A549 (cell line): ENCODE measurements around the gene CTBP1. TPM values are rescaled to one million over a fixed set of nuclear protein-coding genes. Genes with fewer than 3 reads are reported as not detected.
"Not testable (repeated sequence)": the region's sequence is repeated elsewhere in the genome, so short reads cannot be mapped to it uniquely, and the experiment has no call there.

ENCODE experiments used
- ATAC-seq, 2 experiments: fragments of 200-7000 bp in 1 of 2; fragments of >200 bp in 1 of 2; cut with Nextera tagmentation in 1 of 2; cut with Tn5 transposase in 1 of 2; 3 replicates each; pipeline versions ENCODE4 v1.8.0 to v1.9.1; 2018 to 2020; ENCODE audit warnings: mild to moderate bottlenecking in 1 of 2, moderate library complexity in 1 of 2
- CTCF ChIA-PET: fragments of 300-600 bp; sonication (Branson Sonifier 250); formaldehyde crosslinking; extraction: SDS; loops from one replicate; lab custom pipeline; 2021; ENCODE audit warnings: antibody characterized with exemption, inconsistent platforms; lab: Yijun Ruan, JAX
- POLR2A ChIA-PET: fragments of 350-600 bp; formaldehyde crosslinking; extraction: SDS; loops from one replicate; lab custom pipeline; 2021; ENCODE audit warnings: antibody characterized with exemption, inconsistent platforms; lab: Yijun Ruan, JAX
- DNase-seq, 2 experiments: peaks; one replicate each; pipeline versions ENCODE4 v3.0.0 to v3.0.0-alpha.2; 2011 to 2016; ENCODE audit warnings: low read depth in 1 of 2, low spot score in 1 of 2
- FAIRE-seq: peaks from 2 replicates; lab custom pipeline; 2011; peaks lifted over from hg19 to GRCh38; lab: Jason Lieb, UNC
- H3K27ac ChIP-seq, 2 experiments: fragments of >200 bp; sonication (Bioruptor Twin); formaldehyde crosslinking; 3 replicates each; pipeline ENCODE4 v1.5.1; 2016 to 2017
- H3K4me1 ChIP-seq: fragments of >200 bp; sonication (Bioruptor Twin); formaldehyde crosslinking; 3 replicates; pipeline ENCODE4 v1.6.1; 2016
- H3K4me2 ChIP-seq: fragments of >200 bp; sonication (Bioruptor Twin); formaldehyde crosslinking; 3 replicates; pipeline ENCODE4 v1.6.1; 2016
- H3K4me3 ChIP-seq: fragments of >200 bp; sonication (Bioruptor Twin); formaldehyde crosslinking; 3 replicates; pipeline ENCODE4 v1.5.1; 2016
- H3K9me3 ChIP-seq: fragments of >200 bp; sonication (Bioruptor Twin); formaldehyde crosslinking; 3 replicates; pipeline ENCODE4 v1.6.1; 2016
- BCL3 ChIP-seq: fragments of >200 bp; sonication (Bioruptor Twin); formaldehyde crosslinking; IDR thresholded peaks from 3 replicates; pipeline ENCODE4 v1.6.1; 2016
- CBX8 ChIP-seq: fragments of 200-600 bp; sonication (generic); IDR thresholded peaks from 2 replicates; pipeline ENCODE4 v1.6.1; 2016
- EHMT2 ChIP-seq: fragments of 200-600 bp; sonication (generic); IDR thresholded peaks from 2 replicates; pipeline ENCODE4 v1.6.1; 2016; ENCODE audit warnings: antibody characterized with exemption, low read depth, mild to moderate bottlenecking, moderate library complexity
- EP300 ChIP-seq, 2 experiments: fragments of >200 bp; sonication (Bioruptor Twin); formaldehyde crosslinking; IDR thresholded peaks; 2 replicates in 1 of 2; 3 replicates in 1 of 2; pipeline ENCODE4 v1.6.1; 2016 to 2017
- FOSL2 ChIP-seq, 2 experiments: fragments of 450-650 bp in 1 of 2; fragments of >200 bp in 1 of 2; sonication (Bioruptor Twin) in 1 of 2; formaldehyde crosslinking; IDR thresholded peaks; 2 replicates each; pipeline versions ENCODE4 v1.5.0 to v1.6.1; 2016 to 2020; ENCODE audit warnings: mild to moderate bottlenecking in 1 of 2, moderate library complexity in 1 of 2
- FOXS1 ChIP-seq: fragments of 250-450 bp; sonication (Bioruptor Pico); IDR thresholded peaks from 2 replicates; pipeline ENCODE4 v1.5.0; 2020; ENCODE audit warnings: mild to moderate bottlenecking, moderate library complexity
- HDAC2 ChIP-seq: fragments of 200-600 bp; sonication (generic); IDR thresholded peaks from 2 replicates; pipeline ENCODE4 v1.6.1; 2016
- HEYL ChIP-seq: fragments of 250-450 bp; sonication (Bioruptor Pico); IDR thresholded peaks from 2 replicates; pipeline ENCODE4 v1.8.0; 2021; ENCODE audit warnings: mild to moderate bottlenecking, moderate library complexity
- HOXA7 ChIP-seq: fragments of 250-450 bp; sonication (Bioruptor Pico); IDR thresholded peaks from 2 replicates; pipeline ENCODE4 v1.5.0; 2020; ENCODE audit warnings: mild to moderate bottlenecking, moderate library complexity
- KDM1A ChIP-seq: fragments of 200-600 bp; sonication (generic); IDR thresholded peaks from 2 replicates; pipeline ENCODE4 v1.6.1; 2016; ENCODE audit warnings: low read depth, mild to moderate bottlenecking
- KDM5A ChIP-seq: fragments of 200-600 bp; sonication (generic); IDR thresholded peaks from 2 replicates; pipeline ENCODE4 v1.6.1; 2016; ENCODE audit warnings: antibody characterized with exemption, mild to moderate bottlenecking
- MAFK ChIP-seq: fragments of 450-650 bp; IDR thresholded peaks from 2 replicates; pipeline ENCODE4 v1.6.1; 2014; ENCODE audit not compliant: partially characterized antibody
- NFE2L2 ChIP-seq: fragments of 150-350 bp; conservative IDR thresholded peaks from 2 replicates; pipeline ENCODE4 v1.6.1; 2014; ENCODE audit warnings: low read length
- NR3C1 ChIP-seq: fragments of >200 bp; sonication (Bioruptor Twin); formaldehyde crosslinking; IDR thresholded peaks from 3 replicates; pipeline ENCODE4 v1.6.1; 2017
- PBX3 ChIP-seq: IDR thresholded peaks from 2 replicates; pipeline ENCODE4 v1.6.1; 2012
- PHF8 ChIP-seq: fragments of 200-600 bp; sonication (generic); IDR thresholded peaks from 2 replicates; pipeline ENCODE4 v1.6.1; 2016; ENCODE audit warnings: low read depth, mild to moderate bottlenecking, antibody characterized with exemption, moderate library complexity, borderline replicate concordance
- POLR2AphosphoS2 ChIP-seq: conservative IDR thresholded peaks from 2 replicates; pipeline ENCODE4 v1.6.1; 2012; ENCODE audit warnings: low read length, improper control_type of control experiment, inconsistent platforms
- RAD21 ChIP-seq, 2 experiments: fragments of >200 bp in 1 of 2; sonication (Bioruptor Twin) in 1 of 2; formaldehyde crosslinking in 1 of 2; IDR thresholded peaks in 1 of 2; conservative IDR thresholded peaks in 1 of 2; 2 replicates in 1 of 2; 3 replicates in 1 of 2; pipeline ENCODE4 v1.6.1; 2012 to 2018; ENCODE audit warnings: inconsistent platforms in 1 of 2
- REST ChIP-seq: fragments of 200-600 bp; sonication (generic); IDR thresholded peaks from 2 replicates; pipeline ENCODE4 v1.6.1; 2016; ENCODE audit warnings: antibody characterized with exemption, mild to moderate bottlenecking, moderate library complexity
- RNF2 ChIP-seq: fragments of 200-600 bp; sonication (generic); IDR thresholded peaks from 2 replicates; pipeline ENCODE4 v1.6.1; 2016; ENCODE audit warnings: low read depth, mild to moderate bottlenecking, antibody characterized with exemption, moderate library complexity, borderline replicate concordance
- SREBF2 ChIP-seq: fragments of 450-650 bp; IDR thresholded peaks from 2 replicates; pipeline ENCODE4 v1.6.1; 2014; ENCODE audit warnings: mild to moderate bottlenecking, moderate library complexity
- USF2 ChIP-seq: fragments of 450-650 bp; IDR thresholded peaks from 2 replicates; pipeline ENCODE4 v1.6.1; 2014; ENCODE audit warnings: antibody characterized with exemption
- ZNF302 ChIP-seq: fragments of 250-450 bp; sonication (Bioruptor Pico); IDR thresholded peaks from 2 replicates; pipeline ENCODE4 v1.9.0; 2021; ENCODE audit warnings: inconsistent platforms, mild to moderate bottlenecking, moderate library complexity
- WGBS: methylation state at CpG from one replicate; pipeline ENCODE4 v1.1.6; 2017; ENCODE audit errors: missing lambda C conversion rate; 5-methylcytosine and 5-hydroxymethylcytosine counted together
- polyA plus RNA-seq, 4 experiments: library from polyadenylated mRNA; depleted of rRNA in 3 of 4; stranded (reverse); fragments of >200 nt; fragmentation: RNase III in 1 of 4; extraction: RNeasy Plus Mini Kit Qiagen cat#74134 plus additional on column Dnase treatment in 1 of 4; gene quantifications; 2 replicates in 3 of 4; 3 replicates in 1 of 4; pipeline ENCODE4 v1.2.3, GENCODE V29; 2011 to 2017

The CTBP1 gene
- polyA plus RNA-seq, 2 of the 4 experiments (the other 2 are of a cell fraction), result 43.1 to 93.1 TPM

GRCh38 chr4:1237981-1238675 is 10.8 kb downstream of the CTBP1 start:
- CTCF ChIA-PET, result interaction anchor here (1.1 kb wide), 1 partner anchor 107 kb away, joined by 3 read pairs; no protein-coding TSS in a partner anchor

GRCh38 chr4:1237261-1237660 is 11.7 kb downstream of the CTBP1 start:
- WGBS, result 83% methylated on average over 6 of the region's 9 CpGs
- H3K4me3 ChIP-seq, ATAC-seq, H3K4me1 ChIP-seq, DNase-seq, FAIRE-seq, CTCF ChIA-PET, POLR2A ChIA-PET, H3K9me3 ChIP-seq, H3K27ac ChIP-seq, H3K4me2 ChIP-seq: not testable (repeated sequence)

More at GRCh38 chr4:1237981-1238675, 10.8 kb downstream of the CTBP1 start:
- no peaks in the 10 kb centered on the region for H3K9me3 ChIP-seq
- no peak for DNase-seq
- TF ChIP-seq HDAC2 (no peak), SREBF2 (no peak), POLR2AphosphoS2 (no peak), BCL3 (no peak)
- POLR2A ChIA-PET, result interaction anchor here (0.7 kb wide), 1 partner anchor 156 kb away, joined by 3 read pairs; no protein-coding TSS in a partner anchor
- FAIRE-seq, result no peak
- H3K27ac ChIP-seq, result no peak overlapping the region
- H3K4me1 ChIP-seq, result no peaks in the 10 kb centered on the region
- 95% methylated on average over 26 of the region's 39 CpGs for WGBS
- ATAC-seq, result no peak
- no peak overlapping the region for H3K4me3 ChIP-seq
- H3K4me2 ChIP-seq, result no peak overlapping the region

GRCh38 chr4:1236836-1237235 is 12.1 kb downstream of the CTBP1 start:
- WGBS, result 93% methylated on average over 10 of the region's 13 CpGs
- POLR2A ChIA-PET, FAIRE-seq, H3K9me3 ChIP-seq, ATAC-seq, H3K4me2 ChIP-seq, H3K4me3 ChIP-seq, H3K27ac ChIP-seq, DNase-seq, H3K4me1 ChIP-seq, CTCF ChIA-PET: not testable (repeated sequence)

GRCh38 chr4:1236103-1236641 is 12.8 kb downstream of the CTBP1 start:
- CTCF ChIA-PET, result interaction anchor here (0.6 to 1.4 kb wide), 2 partner anchors 69 to 277 kb away, joined by 3 read pairs; no protein-coding TSS in a partner anchor
- no peak for FAIRE-seq

More at GRCh38 chr4:1236103-1236641, 12.8 kb downstream of the CTBP1 start:
- Histone ChIP-seq H3K9me3 (no peaks in the 10 kb centered on the region), H3K4me3 (no peak overlapping the region), H3K4me1 (no peaks in the 10 kb centered on the region), H3K4me2 (no peak overlapping the region), H3K27ac (no peak overlapping the region)
- DNase-seq (no peak), ATAC-seq (no peak)
- 97% methylated on average over 9 of the region's 19 CpGs for WGBS
- no peak for TF ChIP-seq FOXS1
- no peak for TF ChIP-seq KDM1A
- no peak for TF ChIP-seq RAD21 (conservative IDR thresholded peaks at IDR 0.05 in 1 of 2, IDR thresholded peaks at IDR 0.05 in 1 of 2)
- TF ChIP-seq ZNF302, result no peak
- TF ChIP-seq CBX8, result no peak
- TF ChIP-seq NR3C1, result no peak
- no peak for TF ChIP-seq EP300 (IDR thresholded peaks at IDR 0.05)
- no peak for TF ChIP-seq HEYL (CRISPR knock-in tag)
- no peak for TF ChIP-seq RNF2
- TF ChIP-seq NFE2L2, result no peak
- no peak for TF ChIP-seq SREBF2
- no peak for TF ChIP-seq PBX3
- TF ChIP-seq USF2, result no peak
- TF ChIP-seq KDM5A, result no peak
- TF ChIP-seq EHMT2, result no peak
- no peak for TF ChIP-seq PHF8
- no peak for TF ChIP-seq REST
- TF ChIP-seq MAFK, result no peak
- no peak for TF ChIP-seq HOXA7 (CRISPR knock-in tag)
- TF ChIP-seq FOSL2 (IDR thresholded peaks at IDR 0.05), result no peak
- no peak for TF ChIP-seq FOSL2 (CRISPR knock-in tag; IDR thresholded peaks at IDR 0.05)
- POLR2A ChIA-PET, result no interaction called here
